GM18499 (cell line): ENCODE measurements around the gene ANKRD1.
"Not testable (repeated sequence)": the region's sequence is repeated elsewhere in the genome, so short reads cannot be mapped to it uniquely, and the experiment has no call there.

ENCODE experiments used
- ATAC-seq: cut with Tn5 transposase; IDR thresholded peaks from one replicate; pipeline ENCODE4 v1.9.1; 2021; ENCODE audit warnings: moderate number of reproducible peaks; ENCODE audit not compliant: insufficient read depth, unreplicated experiment

Gene ANKRD1

DNA sequence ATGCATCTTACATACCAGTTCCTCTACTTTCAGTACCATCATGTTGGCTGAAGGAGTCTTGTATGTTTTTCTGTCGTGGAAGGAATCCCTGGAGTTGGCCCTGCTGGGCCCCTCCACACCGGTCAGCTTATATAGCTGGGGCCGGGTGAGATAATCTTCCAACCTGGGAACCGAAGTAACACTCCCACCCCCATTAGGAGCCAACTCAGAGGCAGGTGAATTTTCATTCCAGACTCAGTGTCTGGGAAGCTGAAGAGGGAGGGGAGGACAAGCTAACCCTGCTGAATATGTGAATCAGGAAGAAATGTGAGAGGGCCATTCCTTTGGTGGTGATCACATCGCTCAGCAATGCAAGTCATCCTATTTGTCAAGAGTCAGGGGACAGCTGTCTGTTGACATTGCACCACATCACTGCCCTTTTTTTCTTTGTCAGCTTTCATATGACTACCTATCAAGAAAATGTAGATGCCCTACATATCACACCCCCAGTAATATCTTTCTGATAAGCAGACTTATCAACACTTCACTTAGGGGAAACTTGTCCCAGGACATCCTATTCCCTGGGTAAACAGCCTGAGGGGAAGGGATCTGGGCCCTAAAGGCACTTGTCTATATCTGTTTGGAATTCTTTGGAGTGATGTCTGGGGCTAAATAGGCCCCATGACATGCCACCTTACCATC, at the start of gene ANKRD1:
Gene ANKRD1, minus strand, starts transcription at position 102 of the 681 bp plus-strand sequence. Its CDS starts 60 bp downstream, at position 42.
- ATAC-seq: no peak

GRCh38 chr10:90969947-90970673, 49.2 kb upstream of the ANKRD1 start:
- ATAC-seq: no peak

- ATAC-seq: no peak
Observed at GRCh38 chr10:90969121-90969534, 48.2 kb upstream of the ANKRD1 start.

DNA sequence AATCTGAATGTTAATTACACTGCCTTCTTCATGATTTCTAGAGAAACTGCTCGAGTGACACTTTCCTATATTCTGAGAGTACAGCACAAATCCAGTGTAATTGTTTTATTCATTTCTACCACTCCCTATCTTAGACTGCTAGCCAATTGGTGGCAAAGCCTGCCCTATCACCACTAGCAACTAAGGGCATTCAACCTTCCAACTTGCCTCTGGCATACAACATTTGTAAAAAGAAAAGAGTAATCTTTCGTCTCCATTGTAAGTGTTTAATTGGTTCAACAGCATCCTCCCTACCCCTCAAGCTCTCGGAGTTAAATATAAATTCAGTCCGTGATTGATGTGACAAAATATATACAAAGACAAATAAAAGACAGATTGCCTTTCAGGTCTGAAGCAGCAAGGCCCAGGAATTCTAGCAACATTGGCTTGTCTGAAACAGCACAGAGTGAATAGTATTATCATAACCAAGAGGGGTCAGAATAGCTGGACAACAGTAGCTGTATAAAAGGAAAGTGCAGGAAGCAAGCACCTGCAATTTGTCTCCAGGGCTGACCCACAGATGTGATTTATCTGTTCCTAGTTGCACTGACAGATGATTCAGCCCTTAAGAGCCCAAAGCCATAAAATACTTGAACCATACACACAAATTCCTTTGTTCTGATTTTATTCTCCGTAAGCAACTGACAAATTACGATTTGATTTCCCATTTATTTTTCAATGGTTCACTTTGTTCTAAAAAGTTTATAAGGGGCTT, 47.6 kb upstream of the ANKRD1 start:
- ATAC-seq: no peak

DNA sequence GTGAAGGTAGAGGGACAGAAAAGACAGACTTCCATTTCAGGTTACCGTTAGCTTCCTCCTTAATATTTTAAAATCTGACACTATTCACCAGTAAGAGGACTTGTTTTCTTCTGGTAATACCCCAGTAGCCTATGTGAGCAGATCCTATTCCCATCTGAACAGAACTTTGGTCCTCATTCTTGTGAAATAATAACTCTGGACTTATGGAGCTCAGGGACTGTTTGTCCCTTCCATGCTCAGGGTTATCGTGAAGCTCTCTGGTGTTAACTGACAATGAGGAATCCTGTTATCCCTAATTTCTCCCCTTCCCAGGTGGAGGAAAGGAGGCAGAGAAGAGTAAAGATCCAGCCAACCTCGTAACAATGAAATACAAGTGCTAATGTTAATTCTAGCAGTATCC, 47.0 kb upstream of the ANKRD1 start:
- ATAC-seq: no peak

- ATAC-seq: no peak
Observed at GRCh38 chr10:90966146-90966545, 45.3 kb upstream of the ANKRD1 start.

- ATAC-seq: no peak
Observed at GRCh38 chr10:90965720-90966119, 44.8 kb upstream of the ANKRD1 start.

DNA sequence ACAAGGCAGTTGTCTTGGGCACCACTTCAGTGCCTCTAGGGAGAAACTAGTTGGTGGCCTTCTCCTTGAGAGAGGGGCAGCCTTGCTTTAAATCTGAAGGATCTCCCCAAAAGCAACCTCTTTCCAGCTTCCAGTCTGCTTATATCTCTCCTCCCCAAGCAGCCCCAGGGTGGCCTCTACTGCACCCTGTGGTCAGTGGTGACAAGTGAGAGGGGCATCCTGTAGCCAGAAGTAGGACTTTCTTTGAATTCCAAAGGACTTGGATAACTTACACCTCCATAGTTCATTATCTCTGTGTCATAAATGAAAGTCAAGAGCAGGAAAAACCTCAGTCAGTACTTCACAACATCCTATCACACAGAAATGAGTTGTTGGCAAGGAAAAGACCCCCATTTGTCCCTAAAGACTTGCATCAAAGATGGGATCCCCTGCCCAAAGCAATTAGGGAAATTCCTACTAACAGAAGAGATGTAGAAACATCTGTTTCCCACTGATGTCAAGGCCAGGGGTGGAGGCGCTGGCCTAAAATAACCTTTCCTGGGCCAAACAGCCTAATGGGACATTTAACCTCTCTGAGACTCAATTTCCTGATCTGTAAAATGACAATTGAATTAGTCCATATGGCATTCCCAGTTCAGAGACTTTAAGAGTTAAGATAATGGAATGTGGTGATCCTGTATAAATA, 44.0 kb upstream of the ANKRD1 start:
- no peak for ATAC-seq

DNA sequence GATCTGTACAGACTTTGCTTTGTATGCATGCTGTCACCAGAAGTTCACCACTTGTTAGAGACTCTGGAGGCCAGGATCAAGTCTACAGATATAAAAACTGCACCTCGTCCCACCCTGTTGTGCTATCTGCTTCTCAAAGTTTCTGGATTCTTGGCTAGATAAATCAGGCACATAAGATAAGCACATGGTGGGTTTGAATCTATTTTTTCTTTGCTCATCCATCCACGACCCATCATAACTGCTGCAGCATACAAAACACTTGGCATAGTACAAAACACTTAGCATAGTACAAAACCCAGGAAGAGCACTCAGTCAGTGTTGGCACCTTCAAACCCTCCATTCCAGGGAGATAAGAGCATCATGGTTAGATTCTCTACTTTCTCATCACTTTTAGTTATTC, 42.4 kb upstream of the ANKRD1 start:
- no peak for ATAC-seq

DNA sequence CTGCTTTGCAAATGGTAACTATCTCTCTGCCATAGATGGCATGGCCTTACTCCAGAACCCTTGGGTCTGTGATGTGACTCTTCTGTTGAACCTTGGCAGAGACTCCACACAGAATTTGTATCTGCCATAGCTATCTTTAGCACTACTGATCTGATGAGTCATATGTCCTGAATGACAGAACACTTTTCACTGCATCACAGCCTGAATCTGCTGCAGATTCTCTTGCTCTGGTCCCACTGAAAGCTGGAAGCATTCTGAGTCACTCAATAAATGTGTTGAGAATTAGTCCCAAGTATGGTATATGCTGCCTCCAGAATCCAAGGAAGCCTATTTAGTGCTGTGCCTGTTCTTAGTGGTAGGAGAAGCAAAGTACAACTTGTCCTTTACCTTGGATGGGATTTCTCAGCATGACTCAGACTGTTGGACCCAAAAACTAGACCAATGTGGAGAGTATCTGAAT, 39.5 kb upstream of the ANKRD1 start:
- ATAC-seq: peak; percentile 61

- no peak for ATAC-seq
Observed at GRCh38 chr10:90959826-90960225, 38.9 kb upstream of the ANKRD1 start.

GRCh38 chr10:90958781-90959180, 37.9 kb upstream of the ANKRD1 start:
- ATAC-seq: no peak

GRCh38 chr10:90947030-90947960, 26.4 kb upstream of the ANKRD1 start:
- ATAC-seq: no peak

DNA sequence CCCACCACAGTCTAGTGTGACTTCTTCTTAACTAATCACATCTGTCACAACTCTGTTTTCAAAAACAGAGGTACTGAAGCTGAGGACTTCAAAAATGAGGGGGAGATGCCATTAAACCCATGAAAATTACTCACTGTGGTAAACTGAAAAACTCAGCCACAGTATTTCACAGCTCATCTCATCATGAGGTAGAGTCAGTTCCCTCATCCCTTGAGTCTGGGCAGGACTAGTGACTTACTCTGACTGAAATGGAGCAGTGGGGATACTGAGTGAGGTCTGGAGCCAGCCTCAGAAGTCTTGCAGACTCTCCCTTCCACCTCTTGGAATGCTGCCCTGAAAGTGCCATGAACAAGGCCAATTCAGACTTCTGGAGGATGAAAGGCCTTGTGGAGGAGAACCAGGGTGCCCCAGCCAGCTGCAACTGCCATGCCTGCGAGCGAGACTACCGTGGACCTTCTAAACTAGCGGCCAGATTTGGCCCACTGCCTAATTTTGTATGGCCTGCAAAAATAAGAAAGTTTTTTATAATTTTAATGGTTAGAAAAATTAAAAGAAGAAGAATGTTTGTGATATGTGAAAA, 24.7 kb upstream of the ANKRD1 start:
- ATAC-seq: no peak

GRCh38 chr10:90944749-90945148, 23.9 kb upstream of the ANKRD1 start:
- ATAC-seq: no peak

DNA sequence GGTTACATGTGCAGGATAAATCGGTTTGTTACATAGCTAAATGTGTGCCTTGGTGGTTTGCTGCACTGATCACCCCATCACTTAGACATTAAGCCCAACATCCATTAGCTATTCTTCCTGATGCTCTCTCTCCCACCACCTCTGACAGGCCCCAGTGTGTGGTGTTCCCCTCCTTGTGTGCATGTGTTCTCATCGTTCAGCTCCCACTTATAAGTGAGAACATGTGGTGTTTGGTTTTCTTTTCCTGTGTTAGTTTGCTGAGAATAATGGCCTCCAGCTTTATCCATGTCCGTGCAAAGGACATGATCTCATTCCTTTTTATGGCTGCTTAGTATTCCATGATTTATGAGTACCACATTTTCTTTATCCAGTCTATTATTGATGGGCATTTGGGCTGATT, 22.1 kb upstream of the ANKRD1 start:
- not testable (repeated sequence) for ATAC-seq

- ATAC-seq: no peak
Observed at GRCh38 chr10:90939648-90940047, 18.8 kb upstream of the ANKRD1 start.

GRCh38 chr10:90939116-90939515, 18.2 kb upstream of the ANKRD1 start:
- ATAC-seq: no peak

GRCh38 chr10:90937645-90938258, 16.9 kb upstream of the ANKRD1 start:
- ATAC-seq: no peak
